DMS53 treated with DMSO at 0.1 percent for 48 hours (cell line): ENCODE data around the gene PARL.
A peak's percentile ranks its signal among the peaks of the same experiment; 100 is the strongest.

Source experiments
- DNase-seq: peaks from one replicate; lab custom pipeline; 2025; ENCODE audit not compliant: unreplicated experiment; lab: John Stamatoyannopoulos, UW

The PARL gene

GRCh38 chr3:183862610-183863009 is 22.1 kb downstream of the PARL start:
- DNase-seq = no peak

- DNase-seq = no peak
These were observed 26.8 kb downstream of the PARL start for GRCh38 chr3:183857863-183858262.

GRCh38 chr3:183854318-183855035 is 30.2 kb downstream of the PARL start:
- DNase-seq = no peak

GRCh38 chr3:183845608-183846288 is 38.9 kb downstream of the PARL start:
- DNase-seq = no peak

- DNase-seq = peak; percentile 2
These were observed 39.6 kb downstream of the PARL start for GRCh38 chr3:183845090-183845489.

GRCh38 chr3:183844606-183845005 is 40.1 kb downstream of the PARL start:
- no peak for DNase-seq

GRCh38 chr3:183839751-183840150 is 44.9 kb downstream of the PARL start:
- no peak for DNase-seq

GRCh38 chr3:183837894-183838293 is 46.8 kb downstream of the PARL start:
- no peak for DNase-seq

GRCh38 chr3:183837390-183837789 is 47.3 kb downstream of the PARL start:
- DNase-seq = no peak

- no peak for DNase-seq
These were observed 51.2 kb downstream of the PARL start for GRCh38 chr3:183833516-183833915.

- DNase-seq = no peak
These were observed 54.5 kb downstream of the PARL start for GRCh38 chr3:183830187-183830586.

- DNase-seq = no peak
These were observed 55.2 kb downstream of the PARL start for GRCh38 chr3:183829466-183829865.

GRCh38 chr3:183828538-183828870 is 56.2 kb downstream of the PARL start:
- DNase-seq = no peak

GRCh38 chr3:183827809-183828537 is 56.7 kb downstream of the PARL start:
- no peak for DNase-seq

GRCh38 chr3:183826448-183827250 is 58.0 kb downstream of the PARL start:
- no peak for DNase-seq

GRCh38 chr3:183825456-183826161 is 59.1 kb downstream of the PARL start, which contains the start of gene MAP6D1:
Gene MAP6D1 (minus strand): TSS chr3:183825577. CDS start chr3:183825547, 30 bp downstream.
- peak; percentile 24 for DNase-seq

GRCh38 chr3:183824761-183825455 is 59.8 kb downstream of the PARL start:
- no peak for DNase-seq

- no peak for DNase-seq
These were observed 60.7 kb downstream of the PARL start for GRCh38 chr3:183823963-183824362.

- DNase-seq = no peak
These were observed 62.0 kb downstream of the PARL start for GRCh38 chr3:183822631-183823030.

GRCh38 chr3:183819831-183820230 is 64.8 kb downstream of the PARL start:
- no peak for DNase-seq
